SK-MEL-5 (cell line): ENCODE results near the gene AKR1C3. TPM values are rescaled to one million over a fixed set of nuclear protein-coding genes. Genes with fewer than 3 reads are reported as not detected.
"Not testable (repeated sequence)": the region's sequence is repeated elsewhere in the genome, so short reads cannot be mapped to it uniquely, and the experiment has no call there.

Experiments used
- DNase-seq: peaks from one replicate; pipeline ENCODE4 v3.0.0-alpha.2; 2016; ENCODE audit warnings: low read depth, low spot score
- in situ Hi-C: cut with HindIII; loops from 2 replicates; pipeline ENCODE4 v1.10.0; 2016; ENCODE audit warnings: low sequenced_read_pairs, high pct_unique_total_duplicates, low pct_unique_long_range_greater_than_20kb
- total RNA-seq: library from RNA; depleted of rRNA; stranded (reverse); fragments of >200 nt; shearing (Covaris generic); gene quantifications from 2 replicates; pipeline ENCODE4 v1.2.3, GENCODE V29; 2014

The AKR1C3 gene
- total RNA-seq, 1 experiment from 2014 or later: not detected

DNA sequence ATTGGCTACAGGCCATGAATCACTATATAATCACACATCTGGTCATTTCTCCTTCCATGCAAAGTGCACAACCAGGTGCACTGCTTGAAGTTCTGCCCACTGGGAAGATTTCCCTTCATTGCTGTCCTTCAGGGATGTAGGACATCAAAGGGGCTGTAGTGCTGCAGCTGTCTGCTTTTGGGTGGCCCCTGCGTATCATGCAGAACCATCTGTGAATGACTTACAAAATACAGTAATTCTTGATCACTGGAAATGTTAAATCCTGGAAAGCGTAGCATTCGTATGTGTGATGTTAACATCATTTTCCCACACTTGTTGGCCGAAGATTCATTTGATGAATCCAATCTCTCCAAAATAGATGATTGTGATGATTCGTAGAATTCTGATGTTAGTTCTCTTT, 22.4 kb downstream of the AKR1C3 start:
- in situ Hi-C loops: no loop called here
- DNase-seq: no peak

DNA sequence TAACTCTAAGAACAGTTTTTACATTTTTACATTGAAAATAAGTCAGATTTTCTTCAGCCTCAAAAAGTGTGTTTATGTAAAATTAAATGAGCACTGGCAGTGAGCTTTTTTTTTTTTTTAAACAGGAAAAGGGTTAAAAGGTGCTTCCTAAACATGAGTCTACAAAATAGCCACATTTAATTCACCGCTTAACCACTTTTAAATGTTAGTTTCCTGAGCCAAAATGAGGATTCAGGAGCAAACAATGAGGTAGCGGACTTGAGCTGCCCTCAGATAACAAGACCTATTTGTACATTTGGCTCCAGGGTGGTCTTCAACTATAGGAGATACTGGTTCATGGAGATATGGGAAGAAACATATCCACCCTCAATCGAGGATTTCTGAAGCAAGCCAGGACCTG, 22.8 kb downstream of the AKR1C3 start:
- DNase-seq: no peak
- in situ Hi-C loops: no loop called here

DNA sequence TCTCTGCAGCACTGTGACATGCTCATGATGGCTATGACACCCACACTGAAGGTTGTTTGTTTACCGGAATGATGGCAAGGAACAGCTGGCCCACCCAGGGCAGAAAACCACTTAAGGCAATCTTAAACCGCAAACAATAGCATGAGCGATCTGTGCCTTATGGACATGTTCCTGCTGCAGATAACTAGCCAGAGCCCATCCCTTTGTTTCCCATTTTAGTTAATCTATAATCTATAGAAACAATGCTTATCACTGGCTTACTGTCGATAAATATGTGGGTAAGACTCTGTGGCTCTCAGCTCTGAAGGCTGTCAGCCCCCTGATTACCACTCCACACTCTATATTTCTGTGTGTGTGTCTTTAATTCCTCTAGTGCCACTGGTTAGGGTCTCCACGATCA, 25.8 kb downstream of the AKR1C3 start:
- DNase-seq, in situ Hi-C loops: not testable (repeated sequence)

DNA sequence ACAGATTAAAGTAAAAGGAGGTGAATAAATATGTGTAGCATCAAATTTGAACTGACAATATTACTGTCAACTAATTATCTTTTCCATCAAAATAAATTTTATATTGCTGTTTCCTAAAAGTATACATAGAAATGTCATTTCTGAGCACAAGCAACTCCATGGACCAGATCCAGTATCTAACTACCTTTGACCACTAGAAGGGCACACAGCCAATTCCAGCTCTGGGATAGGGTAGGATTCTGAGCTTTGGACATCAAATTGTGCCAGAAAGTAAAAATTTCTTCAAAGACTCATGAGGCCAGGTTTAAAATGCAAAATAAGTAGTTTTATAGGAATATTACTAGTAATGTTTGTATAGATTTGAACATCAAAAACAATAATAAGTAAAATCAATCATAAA, 29.7 kb downstream of the AKR1C3 start:
- in situ Hi-C loops: no loop called here
- DNase-seq: no peak

DNA sequence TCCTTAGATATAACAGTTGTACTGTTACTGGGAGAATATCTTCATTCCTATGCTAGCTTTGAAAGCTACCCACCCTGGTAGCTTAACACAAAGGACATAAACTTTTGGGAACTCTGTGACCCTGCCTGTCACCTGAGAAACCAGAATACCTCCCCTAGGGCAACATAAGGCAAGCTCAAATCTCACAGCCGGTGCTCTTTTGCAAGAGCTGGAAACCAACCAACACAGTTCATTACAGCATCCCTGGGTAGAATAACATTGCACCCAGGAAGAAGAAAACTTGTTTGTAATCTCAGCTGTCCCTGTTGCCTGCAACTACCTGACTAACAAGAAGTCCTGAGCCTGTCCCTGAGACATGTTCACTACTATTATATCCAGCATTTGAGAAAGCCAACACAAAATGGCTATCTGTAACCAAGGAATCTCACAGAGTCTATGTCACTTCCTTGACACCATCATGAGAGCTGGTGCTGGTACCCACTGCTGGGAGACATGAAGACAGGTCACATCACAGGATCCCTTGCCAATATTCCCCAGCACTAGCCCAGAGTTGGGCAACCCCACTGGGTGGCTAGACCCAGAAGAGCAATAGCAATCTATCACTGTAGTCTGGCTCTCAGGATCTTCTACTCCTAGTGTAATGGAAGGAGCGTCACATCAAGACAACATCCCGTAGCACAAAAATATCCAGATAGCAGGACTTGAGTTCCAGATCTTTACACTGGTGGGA, 31.3 kb downstream of the AKR1C3 start:
- in situ Hi-C loops: no loop called here

DNA sequence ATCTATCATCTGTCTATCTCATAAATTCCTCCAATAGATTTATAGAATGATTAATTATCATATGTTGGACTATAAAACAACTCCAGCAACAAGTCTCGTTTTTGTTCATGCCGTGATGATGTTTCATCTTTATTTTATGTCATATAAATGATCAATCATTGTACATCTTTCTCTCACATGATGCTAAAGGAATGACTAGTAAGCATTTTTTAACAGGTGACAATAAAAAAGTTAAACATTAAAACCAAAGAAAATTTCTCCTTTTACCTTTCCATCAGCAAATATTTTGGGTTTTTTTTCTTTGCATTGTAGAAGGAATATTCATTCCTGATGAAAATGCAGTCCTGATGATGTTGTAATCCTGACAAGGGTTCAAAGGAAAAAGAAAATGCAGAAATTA, 41.4 kb downstream of the AKR1C3 start:
- no peak for DNase-seq
- in situ Hi-C loops: no loop called here

More for the DNA sequence above, 31.3 kb downstream of the AKR1C3 start:
- DNase-seq: no peak

DNA sequence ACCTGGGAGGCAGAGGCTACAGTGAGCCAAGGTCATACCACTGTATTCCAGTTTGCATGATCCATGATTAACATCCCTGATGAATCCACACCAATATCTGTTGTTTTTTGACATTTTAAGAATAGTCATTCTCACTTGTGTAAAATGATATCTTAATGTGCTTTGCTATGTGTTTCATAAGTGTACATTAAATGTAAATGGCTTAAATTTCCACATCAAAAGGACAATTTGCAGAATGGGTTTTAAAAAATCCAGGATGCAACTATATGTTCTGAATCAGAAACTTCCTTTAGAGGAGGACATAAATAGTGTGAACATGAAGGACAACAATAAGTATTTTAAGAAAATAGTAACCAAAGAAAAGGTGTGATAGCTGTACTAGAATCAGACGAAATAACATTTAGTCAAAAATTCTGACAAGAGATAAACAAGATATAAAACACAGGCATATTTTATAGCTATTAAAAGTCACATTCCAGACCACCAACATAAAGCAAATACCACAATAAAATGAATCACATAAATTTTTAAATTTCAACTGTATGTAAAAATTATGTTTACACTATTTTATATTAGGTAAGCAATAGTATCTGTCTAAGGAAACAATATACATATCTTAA, 42.4 kb downstream of the AKR1C3 start:
- DNase-seq: no peak
- in situ Hi-C loops: no loop called here

DNA sequence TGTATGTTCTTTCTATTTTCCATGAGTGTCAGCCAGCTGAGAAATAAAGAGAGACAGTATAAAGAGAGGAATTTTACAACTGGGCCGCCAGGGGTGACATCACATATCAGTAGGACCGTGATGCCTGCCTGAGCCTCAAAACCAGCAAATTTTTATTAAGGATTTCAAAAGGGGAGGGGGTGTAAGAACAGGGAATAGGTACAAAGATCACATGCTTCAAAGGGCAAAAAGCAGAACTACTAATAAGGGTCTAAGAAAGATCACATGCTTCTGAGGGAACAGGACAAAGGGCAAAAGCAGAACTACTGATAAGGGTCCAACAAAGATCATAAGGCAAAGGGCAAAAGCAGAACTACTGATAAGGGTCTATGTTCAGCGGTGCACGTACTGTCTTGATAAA, 43.5 kb downstream of the AKR1C3 start:
- DNase-seq, in situ Hi-C loops: not testable (repeated sequence)

DNA sequence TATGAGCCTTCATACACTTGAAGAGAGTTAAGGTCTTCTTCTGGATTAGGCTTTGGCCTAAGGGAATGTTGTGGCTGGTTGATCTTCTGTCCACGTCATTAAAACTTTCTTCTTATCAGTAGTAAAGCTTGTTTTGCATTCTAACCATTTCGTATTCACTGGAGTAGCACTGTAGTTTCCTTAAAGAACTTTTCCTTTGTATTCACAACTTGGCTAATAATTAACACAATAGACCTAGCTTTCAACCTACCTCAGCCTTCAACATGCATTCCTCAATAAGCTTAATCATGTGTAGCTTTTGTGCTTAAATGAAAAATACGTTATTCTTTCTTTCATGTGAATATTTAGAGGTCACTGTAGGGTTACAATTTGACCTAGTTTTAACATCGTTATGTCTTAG, 48.0 kb downstream of the AKR1C3 start:
- in situ Hi-C loops: no loop called here
- DNase-seq: no peak

DNA sequence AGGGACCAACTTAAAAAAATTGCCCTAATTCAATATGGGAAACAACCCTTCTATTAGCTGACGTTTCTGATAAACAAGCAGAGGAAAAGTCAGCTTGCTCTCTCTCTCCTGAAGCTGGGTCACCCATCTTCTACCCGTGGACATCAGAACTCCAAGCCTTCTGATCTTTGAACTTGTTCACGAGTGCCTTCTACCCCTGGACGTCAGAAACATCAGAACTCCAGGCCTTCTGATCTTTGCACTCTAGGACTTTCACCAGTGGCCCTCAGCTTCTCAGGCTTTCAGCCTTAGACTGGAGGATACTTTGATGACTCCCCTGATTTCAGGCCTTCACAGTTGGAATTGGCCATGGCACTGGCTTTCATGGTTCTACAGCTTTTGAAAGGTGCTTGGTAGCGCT, 48.9 kb downstream of the AKR1C3 start:
- no peak for DNase-seq
- in situ Hi-C loops: no loop called here

DNA sequence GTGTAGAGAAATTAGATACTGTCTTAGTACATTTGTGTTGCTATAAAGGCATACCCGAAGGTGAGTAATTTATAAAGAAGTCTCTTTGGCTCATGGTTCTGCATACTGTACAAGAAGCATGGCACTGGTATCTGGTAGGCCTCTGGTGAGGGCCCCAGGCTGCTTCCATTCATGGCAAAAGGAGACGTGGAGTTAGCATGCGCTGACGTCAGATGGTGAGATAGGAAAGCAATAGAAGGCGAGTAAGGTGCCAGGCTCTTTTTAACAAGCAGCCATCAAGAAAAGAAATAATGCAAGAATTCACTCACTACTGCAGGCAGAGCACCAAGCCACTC, 52.7 kb downstream of the AKR1C3 start:
- in situ Hi-C loops: no loop called here
- no peak for DNase-seq

DNA sequence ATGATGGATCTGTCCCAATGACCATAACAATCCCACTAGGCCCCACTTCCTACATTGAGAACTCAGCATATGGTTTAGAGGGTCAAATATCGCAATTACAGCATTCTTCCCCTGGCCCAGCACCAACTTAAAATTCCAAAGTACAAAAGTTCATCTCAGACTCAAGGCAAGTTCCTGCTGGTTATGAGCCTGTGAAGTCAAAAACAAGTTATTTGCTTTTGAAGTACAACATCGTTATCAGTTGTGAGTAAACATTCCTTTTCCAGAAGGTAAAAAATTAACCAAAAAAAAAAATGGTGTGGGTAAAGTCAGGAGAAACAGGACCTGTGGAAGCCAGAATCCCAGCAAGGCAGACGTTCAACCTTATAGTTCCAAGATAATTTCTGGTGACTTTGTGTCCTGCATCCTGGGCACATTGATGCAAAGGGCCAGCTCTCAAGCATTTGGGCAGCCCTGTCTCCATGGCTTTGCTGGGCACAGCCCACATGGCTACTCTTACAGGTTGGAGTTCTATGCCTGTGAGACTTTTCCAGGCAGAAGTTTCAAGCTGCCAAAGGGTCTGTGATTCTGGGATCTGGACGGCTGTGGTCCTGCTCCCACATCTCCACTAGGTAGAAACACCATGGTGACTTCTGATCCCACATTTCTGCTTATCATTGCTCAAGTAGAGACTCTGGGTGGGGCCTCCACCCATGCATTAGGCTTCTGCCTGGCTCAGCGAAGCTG, 53.2 kb downstream of the AKR1C3 start:
- no peak for DNase-seq
- in situ Hi-C loops: no loop called here

DNA sequence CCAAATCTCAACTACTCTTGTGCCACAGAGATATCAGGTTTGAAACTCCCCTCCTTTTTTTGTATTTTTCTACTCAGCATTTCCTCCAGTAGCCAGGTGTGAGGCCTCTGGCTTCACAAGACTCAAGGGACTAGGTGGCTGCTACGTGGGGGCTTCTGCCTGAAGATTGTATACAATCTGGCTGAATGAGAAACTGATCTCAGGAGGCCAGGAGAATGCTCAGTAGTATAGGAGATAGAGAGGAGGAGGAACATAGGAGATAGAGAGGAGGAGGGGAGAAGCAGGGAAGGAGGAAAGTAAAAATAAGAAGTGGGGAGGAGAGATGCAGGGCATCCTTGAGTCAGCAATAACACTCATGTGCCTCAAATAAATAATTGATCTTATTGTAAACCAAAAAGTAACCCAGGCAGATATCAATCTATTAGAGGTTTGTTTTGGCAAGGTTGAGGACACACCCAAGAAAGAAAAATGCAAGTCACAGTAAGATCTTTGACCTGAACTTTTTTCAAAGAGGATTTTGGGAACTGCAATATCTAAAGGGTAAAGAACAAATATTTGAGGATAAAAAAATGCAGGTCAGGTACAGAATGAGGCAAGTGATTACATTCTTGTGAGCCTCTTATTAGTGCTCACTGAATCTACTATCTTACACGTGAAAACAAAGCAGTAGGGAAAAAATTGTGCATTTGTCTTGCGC, 53.9 kb downstream of the AKR1C3 start:
- in situ Hi-C loops: no loop called here
- no peak for DNase-seq

DNA sequence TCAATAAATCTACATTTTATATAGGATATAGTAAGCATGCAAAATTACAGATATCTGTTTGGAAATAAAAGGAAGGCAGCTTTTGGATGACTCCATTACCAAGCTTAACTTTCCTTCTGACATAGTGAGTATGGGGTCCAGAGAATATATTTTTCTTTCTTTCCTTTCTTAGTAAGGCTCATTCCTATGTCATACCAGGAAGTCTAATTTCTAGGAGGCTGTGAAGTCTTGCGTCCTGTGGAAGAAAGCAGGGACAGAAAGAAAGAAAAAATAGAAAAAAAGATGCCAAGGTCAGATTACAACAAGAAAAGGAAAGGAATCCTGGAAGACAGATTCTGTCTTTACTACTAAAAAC, 54.4 kb downstream of the AKR1C3 start:
- in situ Hi-C loops: no loop called here
- DNase-seq: no peak

DNA sequence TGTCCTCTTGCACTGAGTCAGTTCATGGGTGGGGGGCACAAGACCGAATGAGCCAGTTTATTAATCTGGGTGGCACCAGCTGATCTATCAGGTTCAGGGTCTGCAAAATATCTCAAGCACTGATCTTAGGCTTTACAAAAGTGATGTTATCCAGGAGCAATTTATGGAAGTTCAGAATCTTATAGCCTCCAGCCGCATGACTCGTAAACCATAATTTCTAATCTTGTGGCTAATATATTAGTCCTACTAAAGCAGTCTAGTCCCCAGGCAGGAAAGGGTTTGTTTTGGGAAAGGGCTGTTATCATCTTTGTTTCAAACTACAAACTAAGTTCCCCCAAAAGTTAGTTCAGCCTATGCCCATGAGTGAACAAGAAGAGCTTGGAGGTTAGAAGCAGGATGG, 56.9 kb downstream of the AKR1C3 start:
- DNase-seq: no peak
- in situ Hi-C loops: no loop called here

DNA sequence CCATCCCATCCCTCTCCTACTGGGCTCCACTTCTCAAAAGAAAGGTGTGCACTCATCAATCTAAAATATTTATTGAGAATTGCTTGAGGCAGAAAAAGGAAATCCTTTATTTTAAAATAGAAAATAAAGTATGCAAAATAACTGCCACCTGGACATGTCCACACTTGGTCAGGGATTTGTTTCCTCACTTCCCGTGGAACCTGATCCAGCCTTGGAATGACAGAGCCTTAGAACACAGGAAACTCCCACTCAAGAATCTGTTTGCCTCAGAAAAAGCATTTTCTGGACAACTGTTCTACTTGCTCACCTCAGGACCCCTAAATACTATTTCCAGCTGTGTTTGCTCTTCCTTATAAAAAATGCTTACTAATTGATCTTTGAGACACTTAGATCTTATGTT, 61.7 kb downstream of the AKR1C3 start:
- in situ Hi-C loops: no loop called here

More for the DNA sequence above, 61.7 kb downstream of the AKR1C3 start:
- DNase-seq: no peak
